ENCODE results near the gene LYZL1.
"Not testable (repeated sequence)": the region's sequence is repeated elsewhere in the genome, so short reads cannot be mapped to it uniquely, and the experiment has no call there.

DNA sequence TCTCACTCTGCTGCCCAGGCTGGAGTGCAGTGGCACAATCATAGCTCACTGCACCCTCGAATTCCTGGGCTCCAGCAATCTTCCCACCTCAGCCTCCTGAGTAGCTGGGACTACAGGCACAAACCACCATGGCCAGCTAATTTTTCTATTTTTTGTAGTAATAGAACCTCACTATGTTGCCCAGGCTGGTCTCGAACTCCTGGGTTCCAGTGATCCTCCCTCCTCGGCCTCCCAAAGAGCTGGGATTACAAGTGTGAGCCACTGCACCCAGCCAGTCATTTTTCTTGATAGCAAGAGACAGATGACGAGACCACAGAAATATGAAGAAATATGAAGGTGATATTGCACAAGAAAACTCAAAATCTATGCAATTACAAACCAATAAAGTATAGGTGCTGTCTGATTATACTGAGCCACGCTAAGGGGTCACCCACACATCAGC, 31.8 kb downstream of the LYZL1 start:
- not testable (repeated sequence) for TF ChIP-seq HDGF (IDR thresholded peaks at IDR 0.05; ENCODE audit: borderline replicate concordance); FOXA1 (IDR thresholded peaks at IDR 0.05); FOXM1 (IDR thresholded peaks at IDR 0.05; ENCODE audit: borderline replicate concordance); PKNOX1 (IDR thresholded peaks at IDR 0.05); FOXK2 (IDR thresholded peaks at IDR 0.05); SUZ12 (IDR thresholded peaks at IDR 0.05); NFRKB (IDR thresholded peaks at IDR 0.05); ARNT (IDR thresholded peaks at IDR 0.05); BHLHE40 (IDR thresholded peaks at IDR 0.05; ENCODE audit: borderline replicate concordance); L3MBTL2 (conservative IDR thresholded peaks at IDR 0.05)
